Activated B cell treated with CpG ODN at 0.5 μM for 24 hours (primary cell): ENCODE measurements around the gene NETO1. TPM values are rescaled to one million over a fixed set of nuclear protein-coding genes. Genes with fewer than 3 reads are reported as not detected.
A peak's percentile ranks its signal among the peaks of the same experiment; 100 is the strongest.

Experiments
- ATAC-seq: fragments of 200-7000 bp; cut with Tn5 transposase; one replicate; pipeline ENCODE4 v1.10.0; 2021; ENCODE audit warnings: low read depth, mild to moderate bottlenecking, moderate library complexity
- CTCF ChIA-PET: fragments of 350-600 bp; sonication (Branson Sonifier 250); formaldehyde crosslinking; loops from one replicate; lab custom pipeline; 2021; ENCODE audit warnings: antibody characterized with exemption; lab: Charles Lee
- POLR2A ChIA-PET: fragments of 350-600 bp; sonication (Branson Sonifier 250); formaldehyde crosslinking; loops from one replicate; lab custom pipeline; 2021; ENCODE audit warnings: antibody characterized with exemption; lab: Charles Lee
- DNase-seq: peaks from one replicate; pipeline ENCODE4 v3.0.0; 2022
- H3K27ac Mint-ChIP-seq: one replicate; pipeline ENCODE4 v1.8.0; 2020; ENCODE audit warnings: mixed read lengths
- H3K27me3 Mint-ChIP-seq: one replicate; pipeline ENCODE4 v1.8.0; 2021; ENCODE audit warnings: mixed read lengths
- H3K36me3 Mint-ChIP-seq: one replicate; pipeline ENCODE4 v1.8.0; 2021; ENCODE audit warnings: low read depth, mixed read lengths
- H3K4me1 Mint-ChIP-seq: one replicate; pipeline ENCODE4 v1.8.0; 2021; ENCODE audit warnings: mixed read lengths
- H3K4me3 Mint-ChIP-seq: one replicate; pipeline ENCODE4 v1.8.0; 2020; ENCODE audit warnings: mild to moderate bottlenecking, mixed read lengths
- H3K9me3 Mint-ChIP-seq: one replicate; pipeline ENCODE4 v1.8.0; 2020; ENCODE audit warnings: mixed read lengths
- CTCF ChIP-seq: fragments of 200-600 bp; IDR thresholded peaks from one replicate; pipeline ENCODE4 v1.8.0; 2022; ENCODE audit warnings: antibody characterized with exemption, mild to moderate bottlenecking
- intact Hi-C: fragments of 100-400 bp; cut with micrococcal nuclease; formaldehyde crosslinking; loops from one replicate; pipeline ENCODE4 v1.15.1; 2024
- total RNA-seq: library from RNA; stranded (reverse); gene quantifications from 2 replicates; pipeline ENCODE4 v1.2.3, GENCODE V29; 2022

The NETO1 gene
- total RNA-seq = 9.1 and 10.1 TPM in 2 replicates

- no peak for TF ChIP-seq CTCF
- Mint-ChIP-seq H3K9me3 (no peaks in the 10 kb centered on the region), H3K27ac (peak within 1 kb of the TSS; percentile 57), H3K36me3 (peaks cover 3% of the 10 kb centered on the region), H3K27me3 (peaks cover 8% of the 10 kb centered on the region), H3K4me3 (peak within 1 kb of the TSS; percentile 84), H3K4me1 (peaks cover 17% of the 10 kb centered on the region)
- ChIA-PET CTCF (no interaction called here), POLR2A (no interaction called here)
- ATAC-seq (peak; percentile 8), DNase-seq (peak; percentile 23)
- intact Hi-C loops = loop anchor here (1.0 to 10.0 kb wide), 4 partner anchors 27 to 1727 kb away; partner anchors contain the start of gene ZNF407
These were observed at the start of gene NETO1 for GRCh38 chr18:72867746-72868584. Gene NETO1 (minus strand): TSS chr18:72867987. CDS start chr18:72867291, 696 bp downstream.

- intact Hi-C loops = no loop called here
- ATAC-seq (no peak), DNase-seq (no peak)
- no peaks in the 10 kb centered on the region for H3K27me3 Mint-ChIP-seq
- no peaks in the 10 kb centered on the region for H3K4me1 Mint-ChIP-seq
- H3K27ac Mint-ChIP-seq = no peak overlapping the region
- ChIA-PET POLR2A (no interaction called here), CTCF (no interaction called here)
- no peak for TF ChIP-seq CTCF
- H3K9me3 Mint-ChIP-seq = no peaks in the 10 kb centered on the region
- H3K4me3 Mint-ChIP-seq = no peak overlapping the region
- no peaks in the 10 kb centered on the region for H3K36me3 Mint-ChIP-seq
These were observed 42.3 kb upstream of the NETO1 start for GRCh38 chr18:72910045-72910444.

GRCh38 chr18:72908181-72908580, 40.4 kb upstream of the NETO1 start:
- no peaks in the 10 kb centered on the region for H3K4me1 Mint-ChIP-seq
- no peak for TF ChIP-seq CTCF
- POLR2A ChIA-PET = no interaction called here
- no peak overlapping the region for H3K27ac Mint-ChIP-seq
- intact Hi-C loops = no loop called here
- H3K4me3 Mint-ChIP-seq = no peak overlapping the region
- no peaks in the 10 kb centered on the region for H3K27me3 Mint-ChIP-seq
- no peaks in the 10 kb centered on the region for H3K9me3 Mint-ChIP-seq
- H3K36me3 Mint-ChIP-seq = no peaks in the 10 kb centered on the region
- DNase-seq (no peak), ATAC-seq (no peak)
- CTCF ChIA-PET = no interaction called here

- DNase-seq (no peak), ATAC-seq (no peak)
- no peak overlapping the region for H3K4me3 Mint-ChIP-seq
- intact Hi-C loops = no loop called here
- H3K27ac Mint-ChIP-seq = no peak overlapping the region
- no peaks in the 10 kb centered on the region for H3K27me3 Mint-ChIP-seq
- H3K36me3 Mint-ChIP-seq = no peaks in the 10 kb centered on the region
- no peak for TF ChIP-seq CTCF
- ChIA-PET CTCF (no interaction called here), POLR2A (no interaction called here)
- H3K4me1 Mint-ChIP-seq = no peaks in the 10 kb centered on the region
- H3K9me3 Mint-ChIP-seq = no peaks in the 10 kb centered on the region
These were observed 35.2 kb upstream of the NETO1 start for GRCh38 chr18:72903033-72903432.

GRCh38 chr18:72899338-72899737, 31.6 kb upstream of the NETO1 start:
- intact Hi-C loops = loop anchor here (5.0 kb wide), 1 partner anchor 173 kb away; no protein-coding TSS in a partner anchor
- TF ChIP-seq CTCF = no peak
- Mint-ChIP-seq H3K9me3 (peaks cover 4% of the 10 kb centered on the region), H3K36me3 (no peaks in the 10 kb centered on the region), H3K4me1 (peaks cover 8% of the 10 kb centered on the region), H3K27ac (no peak overlapping the region), H3K4me3 (no peak overlapping the region), H3K27me3 (no peaks in the 10 kb centered on the region)
- ATAC-seq (no peak), DNase-seq (no peak)
- CTCF ChIA-PET = no interaction called here
- POLR2A ChIA-PET = no interaction called here
